Common myeloid progenitor, CD34-positive (primary cell): ENCODE results near the gene LRRTM3.
A peak's percentile ranks its signal among the peaks of the same experiment; 100 is the strongest.

Experiments used
- CTCF ChIA-PET: fragments of 350-600 bp; sonication (Branson Sonifier 250); formaldehyde crosslinking; loops from one replicate; lab custom pipeline; 2021; ENCODE audit warnings: antibody characterized with exemption; lab: Charles Lee
- POLR2A ChIA-PET: fragments of 350-600 bp; sonication (Branson Sonifier 250); formaldehyde crosslinking; loops from one replicate; lab custom pipeline; 2021; ENCODE audit warnings: antibody characterized with exemption; lab: Charles Lee
- DNase-seq, 3 donors: peaks; one replicate each; pipeline versions ENCODE4 v3.0.0 to v3.0.0-alpha.2; 2013
- H3K27ac ChIP-seq, 2 experiments: 1 replicate in 1 of 2; 2 replicates in 1 of 2; pipeline ENCODE4 v1.7.0; 2013; ENCODE audit warnings: inconsistent platforms in 2 of 2, low read length in 2 of 2, mild to moderate bottlenecking in 2 of 2, low read depth in 1 of 2, moderate library complexity in 1 of 2; ENCODE audit not compliant: severe bottlenecking in 2 of 2, insufficient read depth in 1 of 2, poor library complexity in 1 of 2
- H3K27me3 ChIP-seq, 5 experiments: replicated peaks in 2 of 5; 1 replicate in 3 of 5; 2 replicates in 2 of 5; pipeline versions ENCODE4 v1.6.1 to v1.7.0; 2013; ENCODE audit warnings: low read length in 4 of 5, mild to moderate bottlenecking in 2 of 5, moderate library complexity in 2 of 5, inconsistent platforms in 1 of 5; ENCODE audit not compliant: insufficient read depth in 5 of 5, control insufficient read depth in 4 of 5
- H3K36me3 ChIP-seq, 4 experiments: 1 replicate in 2 of 4; 2 replicates in 2 of 4; pipeline versions ENCODE4 v1.6.1 to v1.7.0; 2013; ENCODE audit warnings: low read length in 3 of 4, control low read depth in 1 of 4, mild to moderate bottlenecking in 1 of 4; ENCODE audit not compliant: control insufficient read depth in 4 of 4, insufficient read depth in 4 of 4
- H3K4me1 ChIP-seq, 4 experiments: 1 replicate in 3 of 4; 2 replicates in 1 of 4; pipeline versions ENCODE4 v1.6.1 to v1.7.1; 2013; ENCODE audit warnings: low read length in 3 of 4, mild to moderate bottlenecking in 3 of 4, control low read depth in 1 of 4, inconsistent platforms in 1 of 4, moderate library complexity in 1 of 4; ENCODE audit not compliant: control insufficient read depth in 4 of 4, insufficient read depth in 4 of 4; ENCODE audit errors: control extremely low read depth in 1 of 4
- H3K4me3 ChIP-seq, 7 experiments: 1 replicate in 4 of 7; 2 replicates in 3 of 7; pipeline versions ENCODE4 v1.5.1 to v1.7.0; 2013; ENCODE audit warnings: mild to moderate bottlenecking in 7 of 7, low read length in 6 of 7, moderate library complexity in 6 of 7, inconsistent platforms in 2 of 7, low read depth in 2 of 7, control low read depth in 1 of 7; ENCODE audit not compliant: insufficient read depth in 4 of 7, control insufficient read depth in 1 of 7; ENCODE audit errors: extremely low read depth in 1 of 7
- H3K9me3 ChIP-seq, 5 experiments: 1 replicate in 4 of 5; 2 replicates in 1 of 5; pipeline versions ENCODE4 v1.6.1 to v1.7.1; 2013; ENCODE audit warnings: low read length in 4 of 5, mild to moderate bottlenecking in 2 of 5, inconsistent platforms in 1 of 5, low read depth in 1 of 5, moderate library complexity in 1 of 5; ENCODE audit not compliant: control insufficient read depth in 4 of 5, insufficient read depth in 2 of 5; ENCODE audit errors: control extremely low read depth in 1 of 5
- WGBS: methylation state at CpG from one replicate; pipeline ENCODE4 v1.1.5; 2013; ENCODE audit not compliant: insufficient coverage; 5-methylcytosine and 5-hydroxymethylcytosine counted together

Gene LRRTM3

GRCh38 chr10:66888237-66888636 is 37.6 kb upstream of the LRRTM3 start:
- Histone ChIP-seq H3K9me3 (no peaks in the 10 kb centered on the region), H3K4me3 (no peak overlapping the region), H3K4me1 (no peaks in the 10 kb centered on the region), H3K36me3 (no peaks in the 10 kb centered on the region), H3K27ac (no peak overlapping the region), H3K27me3 (peaks cover 0 to 2% (median 0%) of the 10 kb centered on the region in 5 experiments)
- POLR2A ChIA-PET: no interaction called here
- no CpG with 5 or more reads among the region's 1 CpG for WGBS
- no peak for DNase-seq
- CTCF ChIA-PET: no interaction called here

GRCh38 chr10:66892871-66893270 is 33.0 kb upstream of the LRRTM3 start:
- Histone ChIP-seq H3K27ac (no peak overlapping the region), H3K36me3 (no peaks in the 10 kb centered on the region), H3K9me3 (peaks cover 0 to 1% (median 0%) of the 10 kb centered on the region in 5 experiments), H3K4me1 (no peaks in the 10 kb centered on the region), H3K4me3 (no peak overlapping the region), H3K27me3 (peaks cover 0 to 2% (median 0%) of the 10 kb centered on the region in 5 experiments)
- POLR2A ChIA-PET: no interaction called here
- WGBS: no CpG with 5 or more reads among the region's 2 CpGs
- no peak for DNase-seq
- CTCF ChIA-PET: no interaction called here

GRCh38 chr10:66910671-66911070 is 15.2 kb upstream of the LRRTM3 start:
- Histone ChIP-seq H3K27me3 (no peaks in the 10 kb centered on the region), H3K4me1 (no peaks in the 10 kb centered on the region), H3K27ac (no peak overlapping the region), H3K9me3 (no peaks in the 10 kb centered on the region), H3K36me3 (no peaks in the 10 kb centered on the region), H3K4me3 (no peak overlapping the region)
- POLR2A ChIA-PET: no interaction called here
- CTCF ChIA-PET: interaction anchor here (0.6 kb wide), 1 partner anchor 15 kb away, joined by 6 read pairs; the partner anchor contains the start of gene LRRTM3
- no peak for DNase-seq
- 100% methylated on average over 1 of the region's 5 CpGs for WGBS

GRCh38 chr10:66916030-66916429 is 9.8 kb upstream of the LRRTM3 start:
- Histone ChIP-seq H3K4me1 (no peaks in the 10 kb centered on the region), H3K27ac (no peak overlapping the region), H3K36me3 (no peaks in the 10 kb centered on the region), H3K9me3 (no peaks in the 10 kb centered on the region), H3K27me3 (no peaks in the 10 kb centered on the region), H3K4me3 (no peak overlapping the region)
- WGBS: no CpG with 5 or more reads among the region's 2 CpGs
- ChIA-PET POLR2A (no interaction called here), CTCF (interaction anchor here (0.8 kb wide), 1 partner anchor 16 kb away, joined by 3 read pairs; no protein-coding TSS in a partner anchor)
- DNase-seq: no peak

- no peak for DNase-seq
- no CpG with 5 or more reads among the region's 3 CpGs for WGBS
- ChIA-PET POLR2A (no interaction called here), CTCF (no interaction called here)
- Histone ChIP-seq H3K9me3 (no peaks in the 10 kb centered on the region), H3K4me3 (no peak overlapping the region), H3K27me3 (no peaks in the 10 kb centered on the region), H3K4me1 (no peaks in the 10 kb centered on the region), H3K36me3 (no peaks in the 10 kb centered on the region), H3K27ac (no peak overlapping the region)
Measured at GRCh38 chr10:66917104-66917503, 8.7 kb upstream of the LRRTM3 start.

GRCh38 chr10:66919248-66919647 is 6.6 kb upstream of the LRRTM3 start:
- Histone ChIP-seq H3K27me3 (peaks cover 0 to under 1% (median 0%) of the 10 kb centered on the region in 5 experiments), H3K4me3 (no peak overlapping the region), H3K27ac (no peak overlapping the region), H3K9me3 (no peaks in the 10 kb centered on the region), H3K4me1 (no peaks in the 10 kb centered on the region), H3K36me3 (no peaks in the 10 kb centered on the region)
- no peak for DNase-seq
- ChIA-PET POLR2A (no interaction called here), CTCF (no interaction called here)
- no CpG with 5 or more reads among the region's 2 CpGs for WGBS

GRCh38 chr10:66924674-66925345 is 1.0 kb upstream of the LRRTM3 start:
- CTCF ChIA-PET: interaction anchor here (1.6 kb wide), 1 partner anchor 58 kb away, joined by 3 read pairs; no protein-coding TSS in a partner anchor
- H3K27me3 ChIP-seq: peaks cover 25 to 53% (median 29%) of the 10 kb centered on the region in 5 experiments
- H3K4me1 ChIP-seq: peaks cover 0 to 7% (median 0%) of the 10 kb centered on the region in 4 experiments
- no peak overlapping the region for H3K27ac ChIP-seq
- WGBS: 90% methylated on average over 2 of the region's 10 CpGs
- POLR2A ChIA-PET: no interaction called here
- H3K4me3 ChIP-seq: no peak overlapping the region
- H3K9me3 ChIP-seq: no peaks in the 10 kb centered on the region
- no peaks in the 10 kb centered on the region for H3K36me3 ChIP-seq
- peak in 1 of 3 donors; percentile 12 for DNase-seq
